Measurements from ENCODE around the gene GPR107. TPM values are rescaled to one million over a fixed set of nuclear protein-coding genes. Genes with fewer than 3 reads are reported as not detected.

GPR107 gene
- total RNA-seq, 1 donor from 2014 or later = 67.4 TPM

DNA sequence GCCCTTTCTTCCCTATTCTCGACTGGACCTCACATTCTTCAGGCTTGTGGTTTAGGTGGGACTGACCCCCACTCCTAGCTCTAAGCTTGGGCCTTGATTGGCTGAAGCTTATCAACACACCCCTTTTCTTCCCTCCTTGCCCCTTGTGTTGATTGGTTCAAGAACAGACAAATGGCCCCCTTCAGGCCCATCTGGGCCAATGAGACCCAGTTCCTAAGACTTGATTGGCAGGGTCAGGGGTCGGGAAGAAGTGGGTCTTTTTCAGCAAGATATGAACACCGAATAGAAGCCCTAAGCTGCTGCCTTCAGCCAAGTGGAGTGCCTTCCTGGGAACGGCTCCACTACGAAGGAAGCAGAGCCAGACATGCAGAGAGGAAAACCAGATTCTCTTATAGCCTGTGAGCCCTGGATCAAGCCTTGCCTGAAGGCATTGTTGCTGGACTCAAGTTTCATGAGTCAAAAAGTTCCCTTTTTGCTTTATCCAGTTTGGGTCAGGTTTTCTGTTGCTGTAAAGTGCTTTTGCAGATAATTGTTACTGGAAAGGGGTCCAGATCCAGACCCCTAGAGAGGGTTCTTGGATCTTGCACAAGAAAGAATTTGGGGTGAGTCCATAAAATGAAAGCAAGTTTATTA is 96.1 kb downstream of the GPR107 start:
- H3K27ac Mint-ChIP-seq = no peak overlapping the region
- TF ChIP-seq, protein P1, sequence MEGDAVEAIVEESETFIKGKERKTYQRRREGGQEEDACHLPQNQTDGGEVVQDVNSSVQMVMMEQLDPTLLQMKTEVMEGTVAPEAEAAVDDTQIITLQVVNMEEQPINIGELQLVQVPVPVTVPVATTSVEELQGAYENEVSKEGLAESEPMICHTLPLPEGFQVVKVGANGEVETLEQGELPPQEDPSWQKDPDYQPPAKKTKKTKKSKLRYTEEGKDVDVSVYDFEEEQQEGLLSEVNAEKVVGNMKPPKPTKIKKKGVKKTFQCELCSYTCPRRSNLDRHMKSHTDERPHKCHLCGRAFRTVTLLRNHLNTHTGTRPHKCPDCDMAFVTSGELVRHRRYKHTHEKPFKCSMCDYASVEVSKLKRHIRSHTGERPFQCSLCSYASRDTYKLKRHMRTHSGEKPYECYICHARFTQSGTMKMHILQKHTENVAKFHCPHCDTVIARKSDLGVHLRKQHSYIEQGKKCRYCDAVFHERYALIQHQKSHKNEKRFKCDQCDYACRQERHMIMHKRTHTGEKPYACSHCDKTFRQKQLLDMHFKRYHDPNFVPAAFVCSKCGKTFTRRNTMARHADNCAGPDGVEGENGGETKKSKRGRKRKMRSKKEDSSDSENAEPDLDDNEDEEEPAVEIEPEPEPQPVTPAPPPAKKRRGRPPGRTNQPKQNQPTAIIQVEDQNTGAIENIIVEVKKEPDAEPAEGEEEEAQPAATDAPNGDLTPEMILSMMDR (IDR thresholded peaks at IDR 0.05; ENCODE audit: unreplicated experiment) = no peak
- no peaks in the 10 kb centered on the region for H3K9me3 Mint-ChIP-seq
- H3K27me3 Mint-ChIP-seq (ENCODE audit: low read depth) = no peaks in the 10 kb centered on the region
- no peak for DNase-seq (ENCODE audit: low spot score in 2 of 2, unreplicated experiment in 2 of 2)
- no peaks in the 10 kb centered on the region for H3K36me3 Mint-ChIP-seq
- no peak overlapping the region for H3K4me3 Mint-ChIP-seq
- H3K4me1 Mint-ChIP-seq = peaks cover 14% of the 10 kb centered on the region

DNA sequence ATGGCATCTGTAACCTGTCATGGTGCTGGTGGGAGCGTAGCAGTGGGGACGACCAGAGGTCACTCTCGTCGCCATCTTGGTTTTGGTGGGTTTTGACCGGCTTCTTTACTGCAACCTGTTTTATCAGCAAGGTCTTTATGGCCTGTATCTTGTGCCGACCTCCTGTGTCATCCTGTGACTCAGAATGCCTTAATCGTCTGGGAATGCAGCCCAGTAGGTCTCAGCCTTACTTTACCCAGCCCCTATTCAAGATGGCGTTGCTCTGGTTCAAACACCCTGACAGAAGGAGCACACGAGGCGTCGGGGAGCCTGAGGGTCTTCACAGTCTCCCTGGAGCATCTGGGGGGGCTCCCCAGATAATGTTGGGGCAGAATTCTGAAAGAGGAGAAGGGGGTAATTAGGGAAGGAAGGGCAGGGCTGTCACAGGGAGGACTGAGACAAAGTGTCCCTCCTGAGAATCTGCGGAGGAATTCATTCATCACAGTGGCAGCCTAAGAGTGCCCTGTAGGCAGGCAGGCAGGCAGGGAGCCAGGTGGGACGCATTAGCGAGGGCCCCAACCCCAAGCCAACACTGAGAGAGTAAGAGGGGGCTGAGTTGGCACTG is 97.2 kb downstream of the GPR107 start:
- Mint-ChIP-seq H3K27ac (peak overlapping the region; percentile 98), H3K4me1 (peaks cover 14% of the 10 kb centered on the region), H3K4me3 (no peak overlapping the region), H3K27me3 (ENCODE audit: low read depth) (no peaks in the 10 kb centered on the region), H3K36me3 (no peaks in the 10 kb centered on the region), H3K9me3 (no peaks in the 10 kb centered on the region)
- TF ChIP-seq, protein P1 (IDR thresholded peaks at IDR 0.05; ENCODE audit: unreplicated experiment) = no peak
- no peak for DNase-seq (ENCODE audit: low spot score in 2 of 2, unreplicated experiment in 2 of 2)

DNA sequence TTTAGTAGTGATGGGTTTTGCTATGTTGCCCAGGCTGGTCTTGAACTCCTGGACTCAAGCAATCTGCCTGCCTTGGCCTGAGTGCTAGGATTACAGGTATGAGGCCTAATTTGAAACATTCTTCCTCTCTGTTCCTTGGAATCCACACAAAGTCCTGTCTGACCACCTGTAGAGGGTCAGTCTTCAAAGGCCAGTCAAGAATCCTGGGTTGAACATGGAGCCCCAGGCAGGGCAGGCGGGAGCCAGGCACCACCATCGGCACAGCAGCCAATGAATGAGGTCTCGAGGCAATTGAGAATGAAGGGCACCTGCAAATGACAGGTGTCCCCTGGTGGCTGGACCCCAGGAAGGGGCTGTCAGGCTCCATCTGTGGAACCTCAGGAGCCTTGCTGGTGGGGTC is 101.1 kb downstream of the GPR107 start:
- Mint-ChIP-seq H3K27ac (no peak overlapping the region), H3K27me3 (ENCODE audit: low read depth) (no peaks in the 10 kb centered on the region), H3K4me1 (peaks cover 14% of the 10 kb centered on the region), H3K9me3 (no peaks in the 10 kb centered on the region), H3K4me3 (no peak overlapping the region), H3K36me3 (no peaks in the 10 kb centered on the region)
- TF ChIP-seq, protein P1 (IDR thresholded peaks at IDR 0.05; ENCODE audit: unreplicated experiment) = no peak
- no peak for DNase-seq (ENCODE audit: low spot score in 2 of 2, unreplicated experiment in 2 of 2)

DNA sequence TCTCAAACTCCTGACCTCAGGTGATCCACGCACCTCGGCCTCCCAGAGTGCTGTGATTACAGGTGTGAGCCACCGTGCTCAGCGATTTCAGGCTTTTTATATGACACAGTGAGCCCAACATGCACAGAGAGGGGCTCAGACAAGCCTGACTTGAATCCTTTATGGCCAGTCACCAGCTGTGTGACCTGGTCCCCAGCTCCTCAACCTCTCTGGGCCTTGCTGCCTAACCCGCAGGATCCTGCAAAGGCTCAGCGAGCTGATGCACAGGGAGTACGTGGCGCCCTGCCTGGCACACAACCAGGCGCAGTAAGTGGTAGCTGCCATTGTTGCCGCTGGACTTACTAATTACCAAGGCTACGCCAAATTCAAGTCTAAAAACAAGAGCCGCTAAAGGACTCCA is 101.9 kb downstream of the GPR107 start:
- DNase-seq (ENCODE audit: low spot score in 2 of 2, unreplicated experiment in 2 of 2) = no peak
- H3K4me1 Mint-ChIP-seq = peaks cover 13% of the 10 kb centered on the region
- TF ChIP-seq, protein P1 (IDR thresholded peaks at IDR 0.05; ENCODE audit: unreplicated experiment) = no peak

DNA sequence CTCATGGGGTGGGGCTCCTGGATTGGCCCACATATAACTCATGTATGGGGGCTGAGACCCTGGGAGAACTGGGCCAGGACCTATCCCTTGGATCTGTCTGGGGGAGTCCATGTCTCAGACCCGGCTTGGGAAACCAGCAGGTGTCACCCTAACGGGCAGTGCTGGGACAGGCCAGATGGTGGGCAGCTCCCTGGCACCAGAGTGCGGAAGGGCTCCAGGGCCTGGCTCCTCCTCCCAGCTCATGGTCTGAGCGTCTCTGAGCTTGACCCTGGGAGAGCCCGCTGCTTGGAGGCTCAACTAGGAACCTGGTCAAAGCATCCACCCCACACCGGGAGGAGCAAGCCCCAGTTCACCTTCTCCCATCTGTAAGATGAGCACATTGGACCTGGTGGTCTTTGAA is 103.0 kb downstream of the GPR107 start:
- Mint-ChIP-seq H3K27me3 (ENCODE audit: low read depth) (no peaks in the 10 kb centered on the region), H3K4me3 (no peak overlapping the region), H3K4me1 (peaks cover 7% of the 10 kb centered on the region), H3K9me3 (no peaks in the 10 kb centered on the region), H3K36me3 (no peaks in the 10 kb centered on the region), H3K27ac (no peak overlapping the region)
- TF ChIP-seq, protein P1 (IDR thresholded peaks at IDR 0.05; ENCODE audit: unreplicated experiment) = no peak
- no peak for DNase-seq (ENCODE audit: low spot score in 2 of 2, unreplicated experiment in 2 of 2)

More for the DNA sequence above, 101.9 kb downstream of the GPR107 start:
- Mint-ChIP-seq H3K36me3 (no peaks in the 10 kb centered on the region), H3K9me3 (no peaks in the 10 kb centered on the region), H3K27ac (no peak overlapping the region), H3K27me3 (ENCODE audit: low read depth) (no peaks in the 10 kb centered on the region), H3K4me3 (no peak overlapping the region)
